NCI-H2227 treated with DMSO at 0.1 percent for 48 hours (cell line): ENCODE measurements around the gene RUNX2.
"Not testable (repeated sequence)": the region's sequence is repeated elsewhere in the genome, so short reads cannot be mapped to it uniquely, and the experiment has no call there.

Experiments
- DNase-seq: peaks from one replicate; lab custom pipeline; 2025; lab: John Stamatoyannopoulos, UW

The RUNX2 gene

DNA sequence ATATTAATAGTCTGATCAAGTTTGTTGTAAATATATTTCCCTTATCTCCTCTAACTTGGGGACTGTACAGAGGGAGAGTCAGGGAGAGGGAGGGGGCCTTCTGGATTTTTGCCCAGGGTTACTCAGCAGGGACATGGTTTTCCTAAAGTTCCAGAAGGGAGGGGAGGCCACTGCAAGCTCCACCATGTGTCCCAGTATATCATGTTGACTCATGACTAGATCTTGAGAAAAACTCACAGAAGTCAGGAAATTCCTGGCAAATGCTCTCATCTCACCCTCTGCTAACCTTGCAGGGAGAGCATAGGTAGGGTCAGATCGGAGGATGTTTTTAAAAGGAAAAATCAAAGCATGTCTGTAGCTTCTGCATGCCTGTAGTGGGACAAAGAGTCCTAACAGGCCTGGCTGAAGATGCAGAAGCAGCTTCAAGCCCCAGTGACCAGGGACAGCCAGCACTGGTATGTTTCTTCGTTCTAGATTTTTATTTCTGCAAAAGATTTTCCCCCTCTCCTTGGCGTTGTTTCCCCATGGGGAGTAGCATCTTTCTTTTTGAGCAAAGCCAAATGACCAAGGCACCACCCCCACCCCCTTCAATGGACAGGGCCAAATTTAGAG lies 322.5 kb downstream of the RUNX2 start:
- DNase-seq, result no peak

GRCh38 chr6:45651301-45651700 lies 323.2 kb downstream of the RUNX2 start:
- no peak for DNase-seq

DNA sequence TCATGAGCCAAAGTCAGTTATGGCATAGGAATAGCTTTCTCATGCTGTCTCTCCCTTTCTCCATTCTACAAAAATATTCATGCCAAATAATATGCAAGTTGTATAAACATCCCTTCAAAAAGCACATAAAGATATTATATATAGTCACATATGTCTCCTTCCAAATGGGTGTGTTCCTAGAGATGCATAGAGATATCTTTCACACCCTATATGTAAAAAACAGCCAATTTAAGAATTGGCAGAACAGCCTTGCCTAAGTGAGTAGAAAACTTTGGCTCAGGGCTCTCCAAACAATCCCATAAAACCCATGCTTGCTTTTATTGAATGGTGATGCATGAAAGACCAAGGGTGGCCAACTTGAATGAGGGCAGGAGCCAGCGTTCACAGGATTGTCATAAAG lies 324.3 kb downstream of the RUNX2 start:
- DNase-seq, result no peak

- DNase-seq, result no peak
These were observed 325.2 kb downstream of the RUNX2 start for GRCh38 chr6:45653117-45653883.

DNA sequence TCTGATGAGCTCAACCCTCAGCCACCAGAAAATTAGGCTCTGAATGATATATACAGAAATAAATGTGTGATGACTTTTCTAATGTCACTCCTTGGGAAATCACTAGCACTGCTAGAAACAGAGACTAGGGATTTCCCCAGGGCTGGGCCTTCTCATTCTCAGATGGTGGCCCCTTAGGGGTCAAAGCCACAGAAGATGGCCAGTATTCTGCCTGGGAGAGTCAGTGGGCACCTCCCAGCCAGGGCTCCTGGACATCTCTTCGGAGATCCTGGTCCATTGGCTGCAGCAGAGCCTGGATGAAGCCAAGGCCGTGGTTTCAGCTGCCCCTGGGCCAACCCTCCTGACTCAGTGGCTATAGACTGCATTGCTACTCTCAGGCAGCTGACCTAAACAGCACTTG lies 326.5 kb downstream of the RUNX2 start:
- DNase-seq, result no peak

GRCh38 chr6:45655745-45656476 lies 327.8 kb downstream of the RUNX2 start:
- no peak for DNase-seq

DNA sequence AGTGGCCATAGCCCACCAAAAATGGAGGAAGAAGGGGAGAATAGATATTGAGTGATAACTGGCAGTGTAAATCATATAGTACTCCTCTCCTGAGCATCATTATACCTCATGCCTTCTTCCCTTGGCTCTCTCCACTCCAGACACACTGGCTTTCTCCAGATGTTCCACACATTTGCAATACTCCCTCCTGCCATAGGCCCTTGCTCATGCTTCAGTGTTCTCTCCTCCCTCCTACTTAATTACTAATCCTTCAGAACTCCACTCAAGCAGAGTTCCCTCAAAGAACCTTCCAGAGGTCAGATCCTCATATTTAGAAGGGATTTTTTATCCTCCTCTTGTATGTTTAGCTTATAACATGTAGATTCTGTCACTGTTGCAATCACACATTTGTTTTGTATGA lies 329.1 kb downstream of the RUNX2 start:
- DNase-seq, result no peak

DNA sequence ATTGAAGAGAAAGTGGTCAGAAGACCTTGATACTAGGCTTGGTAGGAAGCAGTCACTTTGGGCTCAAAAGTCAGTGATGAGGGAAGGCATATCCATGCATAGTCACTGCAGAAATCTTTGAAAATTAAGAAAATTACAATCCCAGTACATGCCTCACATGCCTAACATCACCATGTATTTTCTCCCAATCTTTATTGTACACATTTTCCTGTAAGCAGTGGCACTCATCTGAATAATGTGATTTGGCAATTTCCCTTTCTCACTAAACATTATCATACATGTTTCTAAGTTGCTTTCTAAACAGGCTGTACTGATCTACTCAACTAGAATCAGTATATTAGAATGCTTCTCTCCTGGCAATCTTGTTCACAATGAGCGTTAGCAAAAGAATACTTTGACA lies 330.3 kb downstream of the RUNX2 start:
- DNase-seq, result no peak

DNA sequence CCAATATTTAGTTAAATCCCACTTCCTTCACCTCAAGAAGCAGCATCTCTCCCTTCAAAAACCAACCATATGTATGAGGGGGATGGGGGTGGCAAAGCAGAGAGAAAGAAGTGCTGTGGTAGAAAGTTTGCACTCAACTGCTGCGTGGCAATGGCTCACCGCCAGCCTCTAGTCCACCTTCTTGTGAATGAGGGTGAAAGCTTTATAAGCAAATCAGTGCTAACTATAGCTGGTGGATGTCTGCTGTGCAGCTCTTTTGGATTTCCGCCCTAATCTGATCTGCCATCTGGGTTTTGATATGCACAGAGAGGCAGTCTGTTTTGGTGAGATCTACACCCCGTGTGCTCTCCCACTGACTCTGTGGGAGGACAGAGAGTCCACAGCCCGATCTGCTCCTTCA lies 330.8 kb downstream of the RUNX2 start:
- no peak for DNase-seq

DNA sequence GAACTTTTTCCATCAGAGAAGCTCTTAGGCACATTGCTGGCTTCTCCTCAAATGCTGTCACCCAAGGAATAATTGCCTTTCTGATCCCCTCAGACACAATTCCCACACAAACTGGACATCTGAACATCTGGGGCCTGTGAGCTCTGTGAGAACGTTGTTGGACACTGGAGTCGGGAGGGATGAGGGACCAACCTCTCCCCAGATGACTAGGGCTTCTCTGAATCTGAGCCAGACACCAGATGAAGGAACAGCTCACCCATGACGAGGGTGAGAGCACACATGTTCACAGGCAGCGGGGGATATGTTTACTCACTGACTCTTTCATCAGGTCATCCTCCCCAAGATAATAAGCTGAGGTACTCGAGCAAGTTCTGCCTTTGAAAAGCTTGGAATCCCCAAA lies 333.5 kb downstream of the RUNX2 start:
- DNase-seq, result no peak

- DNase-seq, result peak; percentile 37
These were observed 335.4 kb downstream of the RUNX2 start for GRCh38 chr6:45663251-45664221.

GRCh38 chr6:45664707-45665106 lies 336.6 kb downstream of the RUNX2 start:
- no peak for DNase-seq

DNA sequence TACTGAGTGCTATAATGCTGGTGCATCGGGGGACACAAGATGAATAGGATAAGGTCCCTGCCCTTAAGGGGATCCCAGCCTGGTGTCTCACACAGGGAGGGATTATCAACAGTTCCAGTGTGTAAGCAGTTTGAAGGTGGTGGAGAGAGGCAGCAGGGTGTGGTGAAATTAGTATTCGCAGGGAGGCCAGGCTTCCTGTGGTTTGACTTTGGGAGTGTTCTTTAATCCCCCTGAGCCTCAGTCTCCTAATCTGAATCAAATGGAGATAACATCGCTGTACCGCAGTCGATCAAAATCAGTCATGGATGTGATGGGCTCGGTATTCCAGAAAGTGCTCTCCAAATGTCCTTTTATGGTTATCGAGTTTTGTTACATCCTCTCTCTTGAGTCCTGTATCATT lies 337.7 kb downstream of the RUNX2 start:
- DNase-seq, result no peak

GRCh38 chr6:45666846-45667245 lies 338.7 kb downstream of the RUNX2 start:
- DNase-seq, result no peak

DNA sequence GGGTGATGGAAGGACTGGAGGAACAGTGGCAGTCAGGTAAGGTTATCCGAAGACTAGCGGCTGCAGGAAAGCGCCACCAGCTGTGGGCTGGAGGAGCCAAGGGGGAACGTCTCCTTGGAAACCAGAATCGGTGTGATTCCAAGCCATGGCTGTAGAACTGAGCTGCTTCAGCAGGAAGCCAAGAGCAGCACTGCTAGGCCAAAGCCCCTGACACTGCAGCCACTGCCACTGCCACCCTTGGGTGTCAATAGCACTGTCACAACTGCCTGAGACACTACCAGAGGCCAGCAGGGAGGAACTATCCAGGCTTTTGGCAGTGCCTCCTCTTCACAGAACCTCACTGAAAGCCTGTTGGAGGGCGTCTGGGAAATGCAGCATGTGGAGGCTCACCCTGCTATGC lies 339.2 kb downstream of the RUNX2 start:
- DNase-seq, result no peak

DNA sequence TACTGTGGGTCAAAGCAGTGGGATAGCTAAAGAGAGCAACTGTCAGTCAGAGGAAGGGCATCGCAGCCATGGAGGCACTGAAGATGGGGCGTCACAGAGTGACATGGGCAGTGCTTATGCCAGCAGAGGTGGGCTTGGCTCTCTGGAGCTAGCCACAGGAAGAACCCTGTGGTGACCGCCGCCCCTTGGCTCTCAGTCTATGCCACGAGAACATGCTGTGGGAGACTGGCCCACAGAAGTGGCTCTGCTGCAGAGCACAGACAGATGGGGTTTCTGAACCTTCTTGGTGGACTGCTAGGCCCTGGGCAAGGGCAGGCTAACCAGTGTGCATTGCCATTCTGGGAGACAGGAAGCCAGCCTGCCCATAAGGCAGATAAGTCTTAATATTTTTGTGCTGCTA lies 339.6 kb downstream of the RUNX2 start:
- no peak for DNase-seq

DNA sequence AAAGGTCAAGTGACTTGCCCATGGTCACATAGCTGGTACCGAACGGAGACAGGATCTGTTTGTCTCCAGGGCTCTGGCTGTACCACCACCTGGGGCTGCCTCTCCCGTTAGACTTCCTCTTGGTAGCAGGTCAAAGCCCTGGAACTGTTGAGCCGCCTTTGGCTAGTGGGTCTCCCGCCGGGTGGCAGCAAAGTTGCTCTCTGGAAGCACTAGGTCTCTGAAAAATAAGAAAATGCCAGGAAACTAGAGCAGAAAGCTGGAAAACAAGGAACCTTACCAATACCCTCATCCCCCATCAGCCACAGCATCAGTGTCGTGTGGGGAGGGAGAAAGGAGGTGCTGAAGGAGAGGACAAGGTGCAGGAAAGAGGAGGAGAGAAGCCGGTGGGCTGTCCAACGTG lies 340.6 kb downstream of the RUNX2 start:
- no peak for DNase-seq

GRCh38 chr6:45673167-45673566 lies 345.0 kb downstream of the RUNX2 start:
- DNase-seq, result not testable (repeated sequence)

- DNase-seq, result not testable (repeated sequence)
These were observed 347.0 kb downstream of the RUNX2 start for GRCh38 chr6:45675166-45675565.

DNA sequence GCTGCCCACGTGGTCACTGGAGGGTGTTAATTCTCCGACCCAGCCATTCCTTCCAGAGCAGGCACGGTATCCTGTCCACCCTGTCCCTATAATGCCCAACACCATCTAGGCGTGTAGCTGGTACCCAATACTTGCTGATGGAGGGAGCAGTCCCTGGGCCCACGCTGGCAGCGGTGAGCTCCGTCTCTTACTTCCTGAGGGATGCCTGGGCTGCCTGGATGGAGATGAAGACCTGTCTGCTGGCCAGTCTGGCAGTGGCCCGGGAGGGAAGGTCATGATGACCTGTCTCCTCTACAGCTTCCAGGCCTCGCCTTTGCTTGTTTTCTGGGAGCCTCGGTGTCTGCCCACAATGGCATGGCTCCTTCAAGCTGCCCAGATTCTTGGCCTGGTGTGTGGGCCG lies 347.5 kb downstream of the RUNX2 start:
- no peak for DNase-seq

GRCh38 chr6:45676380-45676779 lies 348.2 kb downstream of the RUNX2 start:
- no peak for DNase-seq
